ENCODE results near the gene IFNAR1.
"Not testable (repeated sequence)": the region's sequence is repeated elsewhere in the genome, so short reads cannot be mapped to it uniquely, and the experiment has no call there.

IFNAR1 gene

DNA sequence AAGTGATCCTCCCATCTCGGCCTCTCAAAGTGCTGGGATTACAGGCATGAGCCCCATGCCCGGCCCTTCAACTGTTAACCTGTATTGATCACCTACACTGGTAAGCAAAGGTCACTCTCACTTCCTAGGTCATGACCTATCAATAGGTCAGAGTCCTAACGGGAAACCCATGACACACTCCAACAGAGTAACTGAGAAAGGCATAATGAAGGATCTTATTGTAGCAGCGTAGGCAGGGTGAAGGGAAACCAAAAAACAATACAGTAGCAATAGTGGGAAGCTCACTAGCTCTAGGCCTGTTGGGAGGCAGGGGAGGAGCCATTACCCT is 19.5 kb upstream of the IFNAR1 start:
- H3K27ac ChIP-seq = no peak overlapping the region

GRCh38 chr21:33305938-33306337 is 18.8 kb upstream of the IFNAR1 start:
- no peak for DNase-seq (ENCODE audit: low read depth, low spot score)
- no peak overlapping the region for H3K27ac ChIP-seq

More for the DNA sequence above, 19.5 kb upstream of the IFNAR1 start:
- no peak for DNase-seq (ENCODE audit: low read depth, low spot score)

DNA sequence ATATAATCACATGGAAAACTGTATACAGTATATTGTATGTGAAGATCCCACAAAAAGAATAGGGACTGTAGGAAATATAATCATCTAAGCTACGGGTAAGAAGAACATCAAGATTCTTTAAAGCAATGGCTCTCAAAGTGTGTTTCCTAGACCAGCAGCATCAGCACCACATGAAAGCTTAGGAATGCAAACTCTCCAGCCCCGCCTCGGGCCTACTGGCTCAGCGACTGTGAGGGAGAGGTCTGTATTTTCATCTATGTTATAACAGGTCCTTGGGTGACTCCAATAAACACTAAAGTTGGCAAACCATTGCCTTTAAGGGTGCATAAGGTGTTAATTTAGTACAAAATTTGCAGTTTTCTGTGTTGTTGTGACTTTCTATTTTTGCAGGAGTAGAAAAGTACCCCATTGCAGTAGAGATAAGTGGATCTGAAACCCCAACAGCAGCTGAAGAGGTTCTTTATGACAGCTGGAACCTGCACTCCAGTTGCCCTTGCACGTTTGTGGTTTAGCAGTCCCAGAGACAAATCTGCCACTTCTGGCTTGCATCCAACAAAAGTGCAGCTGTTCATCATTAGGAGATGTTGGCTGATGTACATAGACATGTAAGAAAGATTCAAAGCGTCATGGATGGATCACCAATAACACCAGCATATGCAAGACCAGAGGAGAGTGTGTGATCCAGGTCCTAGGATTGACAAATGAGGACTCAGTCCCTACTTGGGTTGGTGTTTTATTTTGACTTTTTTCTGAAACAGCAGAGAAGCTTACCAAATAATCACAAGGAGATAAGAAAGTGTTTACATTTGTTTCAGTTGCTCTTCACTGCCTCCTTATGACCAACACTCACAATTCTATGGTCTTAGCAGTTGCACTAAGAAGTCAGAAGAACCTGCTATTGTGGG is 15.9 kb upstream of the IFNAR1 start:
- no peak for DNase-seq (ENCODE audit: low read depth, low spot score)
- no peak overlapping the region for H3K27ac ChIP-seq

DNA sequence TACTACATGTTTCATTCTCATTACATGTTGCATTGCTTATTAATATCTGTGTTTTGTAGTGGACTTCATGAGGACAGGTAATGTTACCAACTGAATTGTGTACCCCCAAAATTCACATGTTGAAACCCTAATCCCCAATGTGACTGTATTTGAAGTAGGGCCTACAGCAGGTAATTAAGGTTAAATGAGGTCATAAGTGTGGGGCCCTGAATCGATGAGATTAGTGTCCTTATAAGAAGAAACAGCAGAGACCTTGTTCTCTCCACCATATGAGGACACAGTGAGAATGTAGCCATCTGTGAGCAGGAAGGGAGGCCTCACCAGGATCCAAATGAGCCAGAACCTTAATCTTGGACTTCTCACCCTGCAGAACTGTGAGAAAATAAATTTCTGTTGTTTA is 15.0 kb upstream of the IFNAR1 start:
- no peak for DNase-seq (ENCODE audit: low read depth, low spot score)
- no peak overlapping the region for H3K27ac ChIP-seq

DNA sequence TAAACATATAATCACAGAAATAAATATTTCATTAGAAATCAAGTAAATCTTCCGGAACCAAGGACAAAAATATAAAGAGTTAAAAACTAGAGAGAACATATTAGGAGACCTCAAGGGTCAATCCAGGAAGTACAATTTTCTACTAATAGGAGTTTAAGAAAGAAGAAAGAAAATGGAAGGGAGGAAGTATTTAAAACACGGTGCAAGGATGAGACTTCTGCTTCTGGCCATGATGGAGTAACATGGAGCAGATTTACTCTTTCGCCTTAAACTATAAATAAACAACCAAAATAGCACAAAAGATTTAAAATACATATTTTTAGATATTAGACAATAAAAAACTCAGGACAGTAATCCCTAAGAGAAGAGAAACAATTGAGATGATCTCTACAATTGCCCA is 12.6 kb upstream of the IFNAR1 start:
- H3K27ac ChIP-seq = no peak overlapping the region
- DNase-seq (ENCODE audit: low read depth, low spot score) = no peak

GRCh38 chr21:33313183-33313582 is 11.6 kb upstream of the IFNAR1 start:
- no peak for DNase-seq (ENCODE audit: low read depth, low spot score)
- H3K27ac ChIP-seq = no peak overlapping the region

GRCh38 chr21:33313611-33314010 is 11.2 kb upstream of the IFNAR1 start:
- no peak for DNase-seq (ENCODE audit: low read depth, low spot score)

GRCh38 chr21:33314111-33314510 is 10.7 kb upstream of the IFNAR1 start:
- no peak for DNase-seq (ENCODE audit: low read depth, low spot score)
- no peak overlapping the region for H3K27ac ChIP-seq

More at GRCh38 chr21:33313611-33314010, 11.2 kb upstream of the IFNAR1 start:
- no peak overlapping the region for H3K27ac ChIP-seq

DNA sequence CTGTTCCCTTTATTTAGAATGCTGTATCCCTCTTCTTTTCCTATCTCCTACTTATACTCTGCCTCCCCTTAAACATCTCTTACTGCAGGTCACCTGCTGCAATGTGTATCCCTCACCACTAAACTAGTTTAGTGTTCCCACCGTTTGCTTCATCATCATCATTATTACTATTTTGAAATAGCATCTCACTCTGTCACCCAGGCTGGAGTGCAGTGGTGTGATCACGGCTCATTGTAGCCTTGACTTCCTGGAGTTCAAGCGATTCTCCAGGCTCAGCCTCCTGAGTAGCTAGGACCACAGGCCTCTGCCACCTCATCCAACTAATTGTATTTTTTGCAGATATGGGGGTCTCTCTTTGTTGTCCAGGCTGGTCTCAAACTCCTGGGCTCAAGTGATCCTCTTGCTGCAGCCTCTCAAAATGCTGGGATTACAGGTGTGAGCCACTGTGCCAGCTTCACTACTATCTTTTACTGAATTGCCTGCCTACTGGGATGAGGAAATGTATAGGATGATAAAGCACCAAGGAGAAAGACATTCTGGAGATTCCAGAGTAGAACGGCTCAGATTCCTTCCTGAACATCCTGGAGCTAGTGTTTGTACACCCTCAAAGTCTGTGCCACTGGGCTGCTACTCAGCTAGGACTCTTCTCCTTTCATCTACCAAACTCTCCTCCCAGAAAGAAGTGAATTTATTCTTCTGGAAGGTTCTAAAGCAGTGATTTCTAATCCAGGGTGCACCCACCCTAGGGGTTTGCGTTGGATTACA is 8.6 kb upstream of the IFNAR1 start:
- H3K27ac ChIP-seq = no peak overlapping the region
- DNase-seq (ENCODE audit: low read depth, low spot score) = no peak

DNA sequence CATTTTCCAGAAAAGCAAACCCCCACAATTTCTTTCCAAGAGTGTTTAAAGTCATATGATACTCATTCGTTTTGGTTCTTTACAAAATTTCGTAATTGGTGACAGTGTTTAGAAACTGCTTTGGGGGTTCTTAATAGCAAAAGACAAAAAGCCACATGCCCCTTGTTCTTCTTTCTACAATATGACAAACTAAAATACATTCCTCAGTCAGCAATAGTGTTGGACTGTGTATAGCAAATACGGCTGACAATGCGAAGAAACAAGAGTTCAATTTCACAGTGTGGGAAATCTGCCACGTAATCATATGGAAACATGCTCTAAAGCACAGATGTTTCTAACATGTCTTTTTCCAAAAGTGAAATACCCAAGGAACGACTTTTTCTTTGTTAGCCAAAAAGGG is 7.6 kb upstream of the IFNAR1 start:
- DNase-seq (ENCODE audit: low read depth, low spot score) = no peak
- no peak overlapping the region for H3K27ac ChIP-seq

- H3K27ac ChIP-seq = no peak overlapping the region
- no peak for DNase-seq (ENCODE audit: low read depth, low spot score)
Measured at GRCh38 chr21:33317786-33318486, 6.8 kb upstream of the IFNAR1 start.

- DNase-seq (ENCODE audit: low read depth, low spot score); H3K27ac ChIP-seq: not testable (repeated sequence)
Measured at GRCh38 chr21:33321005-33321404, 3.8 kb upstream of the IFNAR1 start.

GRCh38 chr21:33323610-33324009 is 1.2 kb upstream of the IFNAR1 start:
- not testable (repeated sequence) for H3K27ac ChIP-seq; DNase-seq (ENCODE audit: low read depth, low spot score)

- DNase-seq (ENCODE audit: low read depth, low spot score) = peak; percentile 18
Measured at GRCh38 chr21:33325222-33326067, 675 bp downstream of the IFNAR1 start.

GRCh38 chr21:33327326-33327725 is 2.6 kb downstream of the IFNAR1 start:
- no peak overlapping the region for H3K27ac ChIP-seq
- DNase-seq (ENCODE audit: low read depth, low spot score) = no peak

More at GRCh38 chr21:33325222-33326067, 675 bp downstream of the IFNAR1 start:
- peak overlapping the region; percentile 81 for H3K27ac ChIP-seq

DNA sequence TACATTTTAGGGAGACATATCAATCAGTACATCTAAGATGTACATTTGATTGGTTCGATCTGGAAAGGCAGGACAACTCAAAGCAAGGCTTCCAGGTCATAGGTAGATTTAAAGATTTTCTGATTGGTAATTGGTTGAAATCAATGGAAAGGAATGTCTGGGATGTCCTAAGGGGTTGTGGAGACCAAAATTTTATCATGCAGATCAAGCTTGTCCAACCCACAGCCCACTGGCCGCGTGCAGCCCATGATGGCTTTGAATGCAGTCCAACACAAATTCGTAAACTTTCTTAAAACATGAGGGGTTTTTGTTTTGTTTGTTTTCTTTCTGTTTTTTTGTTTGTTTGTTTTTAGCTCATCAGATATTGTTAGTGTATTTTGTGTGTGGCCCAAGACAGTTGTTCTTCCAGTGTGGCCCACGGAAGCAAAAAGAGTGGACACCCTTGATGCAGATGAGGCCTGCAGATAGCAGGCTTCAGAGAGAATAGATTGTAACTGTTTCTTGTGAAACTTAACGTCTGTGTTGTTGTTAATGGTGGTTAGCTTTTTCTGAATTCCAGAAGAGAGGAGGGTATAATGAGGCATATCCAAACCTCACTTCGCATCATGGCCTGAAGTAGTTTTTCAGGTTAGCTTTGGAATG is 3.1 kb downstream of the IFNAR1 start:
- no peak overlapping the region for H3K27ac ChIP-seq
- no peak for DNase-seq (ENCODE audit: low read depth, low spot score)

- no peak overlapping the region for H3K27ac ChIP-seq
- DNase-seq (ENCODE audit: low read depth, low spot score) = no peak
Measured at GRCh38 chr21:33330726-33331125, 6.0 kb downstream of the IFNAR1 start.

GRCh38 chr21:33332143-33332542 is 7.4 kb downstream of the IFNAR1 start:
- no peak overlapping the region for H3K27ac ChIP-seq

DNA sequence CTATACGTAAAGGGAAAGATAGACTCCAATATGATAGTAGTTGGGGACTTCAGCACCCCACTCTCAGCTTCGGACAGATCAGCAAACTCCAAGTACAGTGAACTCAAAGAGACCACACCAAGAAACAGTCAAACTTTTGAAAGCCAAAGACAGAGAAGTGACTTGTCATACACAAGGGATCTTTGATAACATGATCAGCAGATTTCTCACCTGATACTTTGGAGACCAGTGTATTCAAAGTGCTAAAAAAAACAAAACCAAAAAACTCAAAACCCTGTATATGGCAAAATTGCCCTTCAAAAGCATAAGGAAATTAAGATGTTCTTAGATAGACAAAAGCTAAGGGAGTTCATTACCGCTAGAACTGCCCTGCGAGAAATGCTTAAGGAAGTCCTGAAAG is 9.4 kb downstream of the IFNAR1 start:
- no peak for DNase-seq (ENCODE audit: low read depth, low spot score)

More at GRCh38 chr21:33332143-33332542, 7.4 kb downstream of the IFNAR1 start:
- DNase-seq (ENCODE audit: low read depth, low spot score) = no peak

More for the DNA sequence above, 9.4 kb downstream of the IFNAR1 start:
- H3K27ac ChIP-seq = no peak overlapping the region
